Dendritic cell treated with granulocyte-macrophage colony-stimulating factor and Interleukin-4, amounts not matched to agents 40 ng/mL and 50 ng/mL, for 4 days (primary cell): ENCODE measurements around the gene ZC3H12A.
"Not testable (repeated sequence)": the region's sequence is repeated elsewhere in the genome, so short reads cannot be mapped to it uniquely, and the experiment has no call there.

Source experiments
- H3K27ac Mint-ChIP-seq: one replicate; pipeline ENCODE4 v1.8.0; 2022; ENCODE audit warnings: mild to moderate bottlenecking, mixed read lengths
- H3K27me3 Mint-ChIP-seq: one replicate; pipeline ENCODE4 v1.8.0; 2022; ENCODE audit warnings: mild to moderate bottlenecking, mixed read lengths
- H3K36me3 Mint-ChIP-seq: one replicate; pipeline ENCODE4 v1.8.0; 2022; ENCODE audit warnings: low read depth, mixed read lengths
- H3K4me1 Mint-ChIP-seq: one replicate; pipeline ENCODE4 v1.8.0; 2022; ENCODE audit warnings: low read depth, mixed read lengths
- H3K4me3 Mint-ChIP-seq: one replicate; pipeline ENCODE4 v1.8.0; 2022; ENCODE audit warnings: mild to moderate bottlenecking, moderate library complexity, mixed read lengths
- H3K9me3 Mint-ChIP-seq: one replicate; pipeline ENCODE4 v1.8.0; 2022; ENCODE audit warnings: mixed read lengths
- intact Hi-C: fragments of 100-400 bp; cut with micrococcal nuclease; formaldehyde crosslinking; loops from one replicate; pipeline ENCODE4 v1.15.0; 2022

ZC3H12A gene

DNA sequence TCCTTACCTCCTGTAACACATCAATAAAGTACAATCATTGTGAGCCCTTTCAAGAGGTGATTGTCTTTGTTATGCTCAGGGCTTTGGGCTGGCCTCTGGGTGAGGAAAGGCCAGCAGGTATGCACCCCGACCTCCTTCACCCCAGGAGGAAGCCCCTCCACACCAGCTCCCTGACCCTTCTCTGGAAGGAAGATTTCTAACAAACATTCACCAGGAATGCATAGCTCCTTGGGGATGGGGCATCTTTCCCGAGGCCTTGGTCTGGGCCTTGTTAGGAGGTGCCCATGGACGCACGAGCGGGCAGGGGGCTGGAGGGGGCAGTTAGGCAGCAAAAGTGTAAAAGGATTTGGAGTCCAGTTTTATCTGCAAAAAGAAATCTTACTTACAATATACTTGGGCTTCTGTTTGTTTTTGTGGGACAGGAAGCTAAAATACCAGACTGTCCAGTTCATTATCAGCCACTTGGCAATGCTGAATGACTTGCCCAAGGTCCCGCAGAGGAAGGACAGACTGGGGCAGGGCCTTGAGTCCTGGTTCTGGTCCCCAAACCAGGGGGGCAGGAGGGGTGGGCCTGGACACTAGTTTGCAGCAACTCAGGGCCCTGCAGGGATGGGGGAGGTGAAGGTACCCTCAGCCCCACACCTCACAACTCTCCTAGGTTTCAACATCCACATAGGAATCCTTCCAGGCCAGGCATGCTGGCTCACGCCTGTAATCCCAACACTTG is 10.1 kb downstream of the ZC3H12A start:
- H3K9me3 Mint-ChIP-seq = no peaks in the 10 kb centered on the region
- peaks cover 62% of the 10 kb centered on the region for H3K36me3 Mint-ChIP-seq
- intact Hi-C loops = no loop called here
- H3K27me3 Mint-ChIP-seq = no peaks in the 10 kb centered on the region
- H3K27ac Mint-ChIP-seq = peak overlapping the region; percentile 92
- H3K4me3 Mint-ChIP-seq = no peak overlapping the region
- peaks cover 92% of the 10 kb centered on the region for H3K4me1 Mint-ChIP-seq

DNA sequence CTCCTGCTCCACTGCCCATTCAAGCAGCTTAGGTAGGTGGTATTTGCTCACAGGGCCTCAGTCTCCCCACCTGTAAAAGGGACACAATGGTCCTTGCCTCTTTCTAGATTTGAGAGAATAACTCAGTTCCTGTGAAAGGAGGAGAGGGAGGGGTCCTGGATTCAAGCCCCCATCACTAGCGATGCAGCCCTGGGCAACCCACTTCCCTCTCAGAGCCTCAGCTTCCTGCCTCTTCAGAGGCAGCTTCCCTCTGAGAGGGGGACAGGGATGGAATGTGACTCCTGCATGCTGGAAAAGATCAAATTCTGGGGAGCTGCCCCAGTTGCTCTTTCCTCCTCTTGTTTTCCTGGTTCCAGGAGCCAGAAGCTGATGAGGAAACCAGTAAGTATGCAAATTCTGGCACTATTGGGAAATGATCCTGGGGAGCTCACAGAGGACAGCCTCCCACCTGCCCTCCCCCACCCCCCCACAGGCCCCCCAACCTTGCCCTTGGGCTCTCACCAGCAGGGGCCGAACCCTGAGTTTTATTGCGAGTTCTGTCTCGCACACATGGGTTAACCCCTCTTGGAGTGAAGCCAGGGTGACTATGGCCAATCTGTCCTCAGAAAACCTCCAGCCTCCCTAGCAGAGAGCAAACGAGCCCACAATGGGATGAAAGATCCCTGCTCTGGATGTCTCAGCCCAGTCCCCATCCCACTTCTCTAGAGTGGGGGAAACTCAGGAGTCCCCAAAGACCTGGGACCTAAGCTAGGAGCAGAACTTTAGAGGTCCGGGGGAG is 11.7 kb downstream of the ZC3H12A start:
- Mint-ChIP-seq H3K4me3 (no peak overlapping the region), H3K36me3 (peaks cover 59% of the 10 kb centered on the region), H3K27ac (peak overlapping the region; percentile 92), H3K4me1 (peaks cover 76% of the 10 kb centered on the region), H3K27me3 (no peaks in the 10 kb centered on the region), H3K9me3 (no peaks in the 10 kb centered on the region)
- intact Hi-C loops = loop anchor here (2.0 kb wide), 1 partner anchor 13 kb away; no protein-coding TSS in a partner anchor

DNA sequence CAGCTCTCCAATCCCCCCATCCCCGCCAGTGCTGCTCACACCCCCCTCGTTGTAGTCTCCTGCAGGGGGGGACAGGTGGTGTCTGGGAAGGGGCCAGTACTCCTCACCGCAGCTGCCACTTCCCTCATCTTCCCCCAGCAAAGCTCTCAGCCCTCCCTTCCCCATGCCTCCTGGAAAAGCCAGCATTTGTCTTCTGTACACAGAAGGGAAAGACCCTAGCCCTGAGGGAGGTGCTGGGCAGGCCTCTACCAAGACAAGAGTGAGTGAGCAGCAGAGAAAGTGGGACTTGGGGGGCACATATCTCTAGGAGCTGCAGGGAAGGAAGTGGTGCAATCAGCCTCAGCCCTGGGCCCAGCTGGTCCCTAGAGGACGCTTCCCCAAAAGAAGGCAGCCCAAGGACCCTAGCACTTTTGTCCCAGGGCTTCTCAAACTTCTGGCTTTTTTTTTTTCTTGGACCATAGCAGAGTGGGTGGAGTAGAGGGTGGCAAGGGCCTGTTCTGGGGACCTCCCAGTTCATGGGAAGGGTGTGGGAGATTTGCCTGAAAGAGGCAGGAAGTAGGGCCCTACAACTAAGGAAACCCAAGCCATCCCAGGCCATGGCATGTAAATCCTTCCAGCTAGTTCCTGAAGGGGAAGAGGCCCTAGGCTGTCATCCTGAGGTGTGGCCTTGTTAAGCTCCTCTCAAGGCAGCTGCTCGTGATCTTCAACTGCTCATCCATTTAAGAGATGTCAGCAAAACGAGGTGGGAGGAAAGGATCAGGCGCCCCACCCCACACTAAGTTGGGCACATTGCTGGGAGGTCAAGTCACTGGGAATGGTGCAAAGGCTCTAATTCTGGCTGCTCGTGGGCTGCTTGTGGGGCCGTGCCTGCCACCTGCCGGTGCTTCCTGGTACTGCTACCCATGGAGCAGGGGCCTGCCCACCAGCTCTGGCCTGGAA is 12.6 kb downstream of the ZC3H12A start:
- H3K9me3 Mint-ChIP-seq = no peaks in the 10 kb centered on the region
- intact Hi-C loops = loop anchor here (1.0 to 2.0 kb wide), 2 partner anchors 14 to 32 kb away; no protein-coding TSS in a partner anchor
- peak overlapping the region; percentile 92 for H3K27ac Mint-ChIP-seq
- H3K27me3 Mint-ChIP-seq = no peaks in the 10 kb centered on the region
- peak overlapping the region; percentile 22 for H3K4me3 Mint-ChIP-seq
- peaks cover 67% of the 10 kb centered on the region for H3K4me1 Mint-ChIP-seq
- peaks cover 55% of the 10 kb centered on the region for H3K36me3 Mint-ChIP-seq

DNA sequence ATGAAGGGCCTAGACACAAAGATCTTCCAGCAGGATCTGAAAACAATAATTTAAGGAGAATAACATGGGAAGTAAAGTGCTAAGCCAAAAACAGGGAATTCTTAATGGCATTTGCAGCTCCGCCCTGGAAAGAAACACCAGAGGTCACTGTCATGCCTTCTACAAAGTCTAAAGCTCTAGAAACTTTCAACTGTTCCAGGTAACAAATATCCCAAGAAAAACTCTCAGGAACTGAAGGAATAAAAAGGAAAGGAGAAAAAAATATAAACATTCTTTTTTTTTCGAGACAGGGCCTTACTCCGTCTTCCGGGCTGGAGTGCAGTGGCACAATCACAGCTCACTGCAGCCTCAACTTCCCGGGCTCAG is 13.2 kb downstream of the ZC3H12A start:
- Mint-ChIP-seq H3K36me3 (peaks cover 55% of the 10 kb centered on the region), H3K9me3 (no peaks in the 10 kb centered on the region), H3K4me1 (peaks cover 61% of the 10 kb centered on the region), H3K4me3 (peak overlapping the region; percentile 22), H3K27me3 (no peaks in the 10 kb centered on the region), H3K27ac (peak overlapping the region; percentile 92)
- intact Hi-C loops = loop anchor here (1.0 to 2.0 kb wide), 2 partner anchors 15 to 32 kb away; no protein-coding TSS in a partner anchor

DNA sequence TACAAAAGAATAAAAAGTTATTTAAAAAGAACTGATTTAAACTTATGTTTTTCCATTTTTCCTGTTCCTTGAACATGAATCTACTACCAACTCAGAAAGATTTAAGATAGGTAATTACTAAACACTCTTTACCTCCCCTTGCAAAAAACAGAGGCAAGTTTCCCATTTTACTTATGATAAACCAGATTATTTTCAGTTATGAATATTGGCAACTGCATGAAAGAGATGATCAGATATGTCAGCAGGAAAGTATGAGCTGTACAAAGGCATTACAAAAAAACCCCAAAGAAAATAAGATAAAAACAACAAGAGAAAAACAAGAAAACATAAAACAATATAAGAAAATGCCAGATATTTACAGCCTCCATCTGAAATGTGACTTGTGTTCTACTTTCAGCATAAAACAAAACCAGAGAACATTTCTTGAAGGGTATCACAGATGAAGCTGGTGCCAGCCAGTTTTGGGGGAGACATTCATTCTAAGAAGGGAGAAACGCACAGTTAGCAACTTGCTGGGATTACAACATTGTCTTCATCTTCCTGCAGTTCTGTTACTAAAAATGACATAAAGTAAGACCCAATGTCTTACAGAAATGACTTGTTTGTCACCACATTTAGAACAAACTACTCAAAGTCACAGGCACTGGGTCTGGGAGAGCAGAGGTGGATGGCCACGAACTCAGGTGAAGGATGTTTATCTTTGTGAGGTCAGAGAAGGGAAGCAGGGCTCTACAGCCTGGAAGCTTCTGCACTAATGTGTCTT is 19.1 kb downstream of the ZC3H12A start:
- H3K27me3 Mint-ChIP-seq = no peaks in the 10 kb centered on the region
- peaks cover 76% of the 10 kb centered on the region for H3K36me3 Mint-ChIP-seq
- no peak overlapping the region for H3K4me3 Mint-ChIP-seq
- intact Hi-C loops = no loop called here
- no peak overlapping the region for H3K27ac Mint-ChIP-seq
- H3K4me1 Mint-ChIP-seq = peaks cover 3% of the 10 kb centered on the region
- H3K9me3 Mint-ChIP-seq = no peaks in the 10 kb centered on the region

DNA sequence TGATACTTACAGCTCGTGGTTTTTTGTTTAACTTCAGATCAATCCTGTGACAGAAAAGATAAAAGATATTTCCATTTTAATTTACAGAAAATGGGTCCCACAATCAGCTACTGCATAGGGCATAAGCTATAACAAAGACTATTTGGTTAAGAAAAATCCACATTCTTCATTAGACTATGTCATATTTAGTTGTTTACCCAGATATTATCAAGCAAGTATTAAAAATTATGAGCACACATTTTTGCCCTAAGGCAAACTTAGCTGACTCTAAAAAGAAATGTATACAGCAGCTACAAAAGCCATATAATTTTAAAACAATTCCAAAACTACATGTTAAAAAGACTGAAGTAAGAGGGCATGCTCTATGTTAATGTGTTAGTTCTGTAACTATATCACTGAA is 21.5 kb downstream of the ZC3H12A start:
- Mint-ChIP-seq H3K27ac (no peak overlapping the region), H3K4me3 (no peak overlapping the region), H3K36me3 (peaks cover 87% of the 10 kb centered on the region), H3K27me3 (no peaks in the 10 kb centered on the region), H3K9me3 (no peaks in the 10 kb centered on the region), H3K4me1 (no peaks in the 10 kb centered on the region)
- intact Hi-C loops = no loop called here

DNA sequence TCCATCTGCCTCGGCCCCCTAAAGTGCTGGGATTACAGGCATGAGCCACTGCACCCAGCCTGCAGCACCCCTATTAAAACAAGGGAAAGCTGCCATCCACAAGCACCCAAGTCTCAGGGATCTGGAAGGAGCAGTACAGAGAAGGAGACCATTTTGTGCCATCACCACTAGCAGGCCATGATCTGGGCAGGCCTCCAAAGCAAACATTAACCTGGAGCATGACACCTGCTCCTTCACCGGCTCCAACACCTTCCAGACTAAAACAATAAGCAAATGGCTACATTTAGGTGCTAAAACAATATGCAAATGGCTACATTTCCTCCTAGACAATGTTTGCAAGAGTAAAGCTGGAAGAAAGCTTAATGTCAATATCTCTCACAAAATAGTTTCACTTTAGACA is 23.5 kb downstream of the ZC3H12A start:
- H3K4me1 Mint-ChIP-seq = no peaks in the 10 kb centered on the region
- no peak overlapping the region for H3K4me3 Mint-ChIP-seq
- peaks cover 91% of the 10 kb centered on the region for H3K36me3 Mint-ChIP-seq
- intact Hi-C loops = no loop called here
- H3K27ac Mint-ChIP-seq = no peak overlapping the region
- no peaks in the 10 kb centered on the region for H3K9me3 Mint-ChIP-seq
- H3K27me3 Mint-ChIP-seq = no peaks in the 10 kb centered on the region

DNA sequence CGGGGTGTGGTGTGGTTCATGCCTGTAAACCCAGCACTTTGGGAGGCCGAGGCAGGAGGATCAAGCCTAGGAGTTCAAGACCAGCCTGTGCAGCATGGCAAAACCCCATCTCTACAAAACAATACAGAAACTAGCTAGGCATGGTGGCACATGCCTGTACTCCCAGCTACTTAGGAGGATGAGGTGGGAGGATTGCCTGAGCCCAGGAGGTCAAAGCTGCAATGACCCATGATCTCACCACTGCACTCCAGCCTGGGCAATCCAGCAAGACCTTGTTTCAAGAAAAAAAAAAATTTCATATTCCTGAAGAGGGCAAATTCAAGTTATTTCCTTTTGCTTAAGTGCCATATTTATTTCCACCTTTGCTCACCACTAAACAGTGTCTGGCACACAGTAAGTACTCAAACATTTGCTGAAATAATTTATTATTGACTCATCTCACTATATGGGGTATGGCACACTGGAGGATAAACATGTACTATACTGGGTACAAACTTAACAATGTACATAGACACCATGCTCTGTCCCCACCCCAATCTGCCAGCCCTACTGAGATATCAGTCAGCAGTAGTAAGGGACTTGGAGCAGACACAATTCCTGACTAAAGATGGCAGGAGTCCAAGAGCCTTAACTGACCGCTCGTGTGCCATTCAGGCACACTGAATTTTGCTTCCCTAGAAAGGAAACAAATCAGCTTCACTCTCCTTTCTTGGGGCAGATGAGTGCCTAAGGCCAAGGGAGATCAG is 24.7 kb downstream of the ZC3H12A start:
- no peak overlapping the region for H3K27ac Mint-ChIP-seq
- H3K27me3 Mint-ChIP-seq = no peaks in the 10 kb centered on the region
- no peaks in the 10 kb centered on the region for H3K9me3 Mint-ChIP-seq
- H3K4me3 Mint-ChIP-seq = no peak overlapping the region
- no peaks in the 10 kb centered on the region for H3K4me1 Mint-ChIP-seq
- H3K36me3 Mint-ChIP-seq = peaks cover 91% of the 10 kb centered on the region
- intact Hi-C loops = no loop called here

DNA sequence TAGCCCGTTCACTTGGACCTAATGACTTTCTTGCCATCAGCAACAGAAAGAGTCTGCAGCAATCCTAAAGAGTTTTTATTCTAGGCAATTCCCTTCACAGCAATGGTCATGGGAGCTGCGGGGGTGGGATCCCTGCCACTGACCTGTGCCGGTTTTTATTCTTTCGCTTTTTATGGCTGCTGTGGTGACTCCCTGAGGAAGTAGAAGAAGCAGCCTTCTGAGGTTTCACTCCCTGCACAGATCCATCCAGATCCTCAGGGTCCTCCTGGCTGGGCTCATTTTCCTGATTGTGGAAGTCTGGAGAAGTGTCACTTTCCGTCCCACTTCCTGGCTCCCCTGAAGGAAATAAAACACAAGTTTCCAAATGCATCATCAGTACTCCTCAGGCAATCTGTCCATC is 27.3 kb downstream of the ZC3H12A start:
- intact Hi-C loops = no loop called here
- no peaks in the 10 kb centered on the region for H3K4me1 Mint-ChIP-seq
- no peaks in the 10 kb centered on the region for H3K27me3 Mint-ChIP-seq
- H3K36me3 Mint-ChIP-seq = peaks cover 94% of the 10 kb centered on the region
- H3K27ac Mint-ChIP-seq = no peak overlapping the region
- H3K9me3 Mint-ChIP-seq = no peaks in the 10 kb centered on the region
- H3K4me3 Mint-ChIP-seq = no peak overlapping the region

DNA sequence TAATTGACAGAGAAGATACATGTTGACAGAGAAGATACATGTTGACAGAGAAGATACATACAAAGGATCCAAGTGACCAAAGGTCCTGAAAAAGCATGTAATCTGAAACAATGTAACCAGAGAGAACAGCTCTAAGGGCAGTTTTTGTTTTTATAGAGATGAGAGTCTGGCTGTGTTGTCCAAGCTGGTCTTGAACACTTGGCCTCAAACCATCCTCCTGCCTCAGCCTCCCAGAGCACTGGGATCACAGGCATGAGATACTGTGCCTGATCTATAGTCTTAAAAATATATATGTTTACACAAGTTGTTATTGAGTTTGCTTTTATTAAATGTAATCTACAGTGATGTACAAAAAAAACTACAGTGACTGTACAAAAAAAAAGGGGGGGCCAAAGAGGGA is 27.7 kb downstream of the ZC3H12A start:
- no peak overlapping the region for H3K27ac Mint-ChIP-seq
- H3K4me3 Mint-ChIP-seq = no peak overlapping the region
- intact Hi-C loops = no loop called here
- peaks cover 95% of the 10 kb centered on the region for H3K36me3 Mint-ChIP-seq
- no peaks in the 10 kb centered on the region for H3K4me1 Mint-ChIP-seq
- H3K9me3 Mint-ChIP-seq = no peaks in the 10 kb centered on the region
- no peaks in the 10 kb centered on the region for H3K27me3 Mint-ChIP-seq

DNA sequence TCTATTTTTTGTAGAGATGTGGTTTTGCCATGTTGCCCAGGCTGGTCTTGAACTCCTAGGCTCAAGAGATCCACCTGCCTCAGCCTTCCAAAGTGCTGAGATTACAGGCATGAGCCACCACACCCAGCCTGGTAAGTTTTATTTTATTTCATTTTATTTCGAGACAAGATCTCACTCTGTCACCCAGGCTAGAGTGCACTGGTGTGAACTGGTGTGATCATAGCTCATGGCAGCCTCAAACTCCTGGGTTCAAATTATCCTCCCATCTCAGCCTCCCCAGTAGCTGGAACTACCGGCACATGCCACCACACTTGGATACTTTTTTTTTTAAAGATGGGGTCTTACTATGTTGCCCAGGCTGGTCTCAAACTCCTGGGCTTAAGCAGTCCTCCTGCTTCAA is 28.4 kb downstream of the ZC3H12A start:
- not testable (repeated sequence) for H3K27ac Mint-ChIP-seq, H3K27me3 Mint-ChIP-seq, H3K4me1 Mint-ChIP-seq

DNA sequence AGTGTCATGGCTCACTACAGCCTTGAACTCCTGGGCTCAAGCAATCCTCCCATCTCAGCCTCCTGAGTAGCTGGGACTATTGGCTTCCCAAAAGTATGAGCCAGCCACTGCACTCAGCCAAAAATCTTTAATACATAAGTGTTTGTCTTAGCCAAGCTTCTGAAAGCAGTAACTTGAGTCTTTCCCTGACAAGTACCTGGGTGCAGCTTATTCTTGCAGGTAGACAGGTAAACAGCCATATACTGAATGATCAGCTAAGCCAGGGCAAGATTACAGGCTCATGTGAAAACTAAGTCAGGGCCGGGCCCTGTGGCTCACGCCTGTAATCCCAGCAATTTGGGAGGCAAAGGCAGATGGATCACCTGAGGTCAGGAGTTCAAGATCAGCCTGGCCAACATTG is 32.4 kb downstream of the ZC3H12A start:
- H3K36me3 Mint-ChIP-seq = peaks cover 96% of the 10 kb centered on the region
- peak overlapping the region; percentile 55 for H3K27ac Mint-ChIP-seq
- H3K4me1 Mint-ChIP-seq = peaks cover 20% of the 10 kb centered on the region
- no peak overlapping the region for H3K4me3 Mint-ChIP-seq
- no peaks in the 10 kb centered on the region for H3K9me3 Mint-ChIP-seq
- no peaks in the 10 kb centered on the region for H3K27me3 Mint-ChIP-seq
- intact Hi-C loops = loop anchor here (5.0 kb wide), 1 partner anchor 49 kb away; no protein-coding TSS in a partner anchor

More for the DNA sequence above, 28.4 kb downstream of the ZC3H12A start:
- H3K4me3 Mint-ChIP-seq, intact Hi-C loops, H3K9me3 Mint-ChIP-seq: not testable (repeated sequence)
- H3K36me3 Mint-ChIP-seq = peaks cover 95% of the 10 kb centered on the region
